Upper lobe of left lung (tissue), 4 donors: ENCODE measurements around the gene TNFRSF17.

Experiments used
- CTCF ChIP-seq, 6 experiments: fragments of 450-650 bp in 4 of 6; fragments of 200-600 bp in 2 of 6; sonication (generic) in 2 of 6; IDR thresholded peaks; one replicate each; pipeline ENCODE4 v1.5.1; 2016 to 2019; ENCODE audit warnings: antibody characterized with exemption in 6 of 6
- POLR2A ChIP-seq, 4 donors: fragments of 450-650 bp; IDR thresholded peaks; one replicate each; pipeline ENCODE4 v1.5.1; 2016 to 2017; ENCODE audit warnings: antibody characterized with exemption in 4 of 4, mild to moderate bottlenecking in 2 of 4

DNA sequence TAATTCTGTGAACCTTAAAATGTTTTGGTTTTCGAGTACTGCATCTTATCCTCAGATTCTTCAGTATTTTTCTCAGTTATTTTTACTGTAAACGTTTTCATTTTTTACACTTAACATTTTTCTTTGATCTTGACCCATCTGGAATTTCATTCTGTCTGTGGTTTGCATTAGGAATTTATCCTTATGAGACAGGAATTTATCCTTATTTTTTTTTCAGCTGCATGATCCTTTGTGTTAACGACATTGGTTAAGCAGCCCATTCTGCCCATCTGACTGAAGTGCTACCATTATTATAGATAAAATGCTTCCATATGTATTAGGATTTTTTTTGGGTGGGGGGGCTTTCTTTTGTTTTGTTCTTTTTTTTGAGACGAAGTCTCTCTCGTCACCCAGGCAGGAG lies 52.5 kb downstream of the TNFRSF17 start:
- TF ChIP-seq CTCF (IDR thresholded peaks at IDR 0.05) (no peak), POLR2A (IDR thresholded peaks at IDR 0.05) (no peak)
